ENCODE measurements around the gene FAM3D. TPM values are rescaled to one million over a fixed set of nuclear protein-coding genes. Genes with fewer than 3 reads are reported as not detected.

The FAM3D gene
- total RNA-seq, 1 experiment from 2014 or later = not detected

- POLR2A ChIA-PET (ENCODE audit: unreplicated experiment) = no interaction called here
- ATAC-seq = no peak
- TF ChIP-seq EZH2phosphoT487 (IDR thresholded peaks at IDR 0.05; ENCODE audit: borderline replicate concordance, low read length) (no peak), CTCF (conservative IDR thresholded peaks at IDR 0.05; ENCODE audit: low read depth, low read length) (no peak), EZH2 (IDR thresholded peaks at IDR 0.05; ENCODE audit: low read length, unreplicated experiment) (no peak)
Observed at GRCh38 chr3:58622436-58622835, 44.1 kb downstream of the FAM3D start.

GRCh38 chr3:58621086-58621830, 45.3 kb downstream of the FAM3D start:
- Histone ChIP-seq H3K27ac (ENCODE audit: low read length) (no peak overlapping the region), H3K4me3 (ENCODE audit: low read length) (no peak overlapping the region), H3K4me1 (ENCODE audit: insufficient read depth, low read length) (0 out of 2 replicates have a peak, but pooled peaks cover 3% of the 10 kb centered on the region), H2AFZ (ENCODE audit: low read length) (no peak overlapping the region), H4K20me1 (ENCODE audit: low read length) (no peaks in the 10 kb centered on the region), H3K27me3 (ENCODE audit: low read length) (no peaks in the 10 kb centered on the region), H3F3A (ENCODE audit: low read length, unreplicated experiment) (no peaks in the 10 kb centered on the region), H3K9me2 (replicated peaks; ENCODE audit: low read length) (no peaks in the 10 kb centered on the region), H3K79me2 (ENCODE audit: low read length) (no peaks in the 10 kb centered on the region), H3K9ac (ENCODE audit: low read length) (no peak overlapping the region), H3K9me3 (ENCODE audit: low read length) (no peaks in the 10 kb centered on the region), H3K4me2 (ENCODE audit: low read length) (no peak overlapping the region), H3K36me3 (ENCODE audit: low read depth, low read length) (no peaks in the 10 kb centered on the region)
- intact Hi-C loops (cut with micrococcal nuclease) = no loop called here
- POLR2A ChIA-PET (ENCODE audit: unreplicated experiment) = no interaction called here
- TF ChIP-seq EZH2phosphoT487 (IDR thresholded peaks at IDR 0.05; ENCODE audit: borderline replicate concordance, low read length) (no peak), EZH2 (IDR thresholded peaks at IDR 0.05; ENCODE audit: low read length, unreplicated experiment) (no peak), CTCF (conservative IDR thresholded peaks at IDR 0.05; ENCODE audit: low read depth, low read length) (no peak)
- BruUV-seq (replicated peaks) = no TSS peak
- DNase-seq (no peak), ATAC-seq (no peak)
- CTCF ChIA-PET = no interaction called here

More at GRCh38 chr3:58622436-58622835, 44.1 kb downstream of the FAM3D start:
- Histone ChIP-seq H3K79me2 (ENCODE audit: low read length) (no peaks in the 10 kb centered on the region), H3K9me2 (replicated peaks; ENCODE audit: low read length) (no peaks in the 10 kb centered on the region), H3F3A (ENCODE audit: low read length, unreplicated experiment) (no peaks in the 10 kb centered on the region), H2AFZ (ENCODE audit: low read length) (no peak overlapping the region), H4K20me1 (ENCODE audit: low read length) (no peaks in the 10 kb centered on the region), H3K9me3 (ENCODE audit: low read length) (no peaks in the 10 kb centered on the region), H3K9ac (ENCODE audit: low read length) (no peak overlapping the region), H3K4me2 (ENCODE audit: low read length) (no peak overlapping the region), H3K4me3 (ENCODE audit: low read length) (no peak overlapping the region), H3K4me1 (ENCODE audit: insufficient read depth, low read length) (peaks cover 11% of the 10 kb centered on the region), H3K36me3 (ENCODE audit: low read depth, low read length) (no peaks in the 10 kb centered on the region), H3K27ac (ENCODE audit: low read length) (no peak overlapping the region), H3K27me3 (ENCODE audit: low read length) (no peaks in the 10 kb centered on the region)
- no TSS peak for BruUV-seq (replicated peaks)
- intact Hi-C loops (cut with micrococcal nuclease) = no loop called here
- DNase-seq = no peak
- CTCF ChIA-PET = no interaction called here

GRCh38 chr3:58620421-58620820, 46.2 kb downstream of the FAM3D start:
- no TSS peak for BruUV-seq (replicated peaks)
- POLR2A ChIA-PET (ENCODE audit: unreplicated experiment) = no interaction called here
- intact Hi-C loops (cut with micrococcal nuclease) = no loop called here
- CTCF ChIA-PET = no interaction called here
- TF ChIP-seq EZH2phosphoT487 (IDR thresholded peaks at IDR 0.05; ENCODE audit: borderline replicate concordance, low read length) (no peak), CTCF (conservative IDR thresholded peaks at IDR 0.05; ENCODE audit: low read depth, low read length) (no peak), EZH2 (IDR thresholded peaks at IDR 0.05; ENCODE audit: low read length, unreplicated experiment) (no peak)
- no peaks in the 10 kb centered on the region for H3K9me2 ChIP-seq (replicated peaks; ENCODE audit: low read length)
- H3K4me2 ChIP-seq (ENCODE audit: low read length) = no peak overlapping the region
- H3K27ac ChIP-seq (ENCODE audit: low read length) = no peak overlapping the region
- DNase-seq (no peak), ATAC-seq (no peak)
- H3K9ac ChIP-seq (ENCODE audit: low read length) = no peak overlapping the region
- H3K79me2 ChIP-seq (ENCODE audit: low read length) = no peaks in the 10 kb centered on the region
- H3F3A ChIP-seq (ENCODE audit: low read length, unreplicated experiment) = no peaks in the 10 kb centered on the region
- H3K9me3 ChIP-seq (ENCODE audit: low read length) = no peaks in the 10 kb centered on the region
- H4K20me1 ChIP-seq (ENCODE audit: low read length) = no peaks in the 10 kb centered on the region
- no peak overlapping the region for H2AFZ ChIP-seq (ENCODE audit: low read length)
- H3K27me3 ChIP-seq (ENCODE audit: low read length) = no peaks in the 10 kb centered on the region
- no peaks in the 10 kb centered on the region for H3K36me3 ChIP-seq (ENCODE audit: low read depth, low read length)
- H3K4me1 ChIP-seq (ENCODE audit: insufficient read depth, low read length) = 0 out of 2 replicates have a peak, but pooled peaks cover 3% of the 10 kb centered on the region
- H3K4me3 ChIP-seq (ENCODE audit: low read length) = no peak overlapping the region
